Right renal cortex interstitium (tissue), 3 donors: ENCODE measurements around the gene C14orf119. TPM values are rescaled to one million over a fixed set of nuclear protein-coding genes. Genes with fewer than 3 reads are reported as not detected.

Experiments used
- DNase-seq, 3 donors: peaks; one replicate each; pipeline ENCODE4 v3.0.0-alpha.2; 2013; ENCODE audit warnings: low read depth in 3 of 3, low spot score in 2 of 3
- polyA plus RNA-seq, 3 donors: library from polyadenylated mRNA; unstranded; fragments of 120-200 nt; gene quantifications; one replicate each; pipeline ENCODE4 v1.2.1, GENCODE V29; 2013; ENCODE audit not compliant: insufficient read length in 3 of 3

Gene C14orf119
- polyA plus RNA-seq, 3 donors, result 90.1 to 102 (median 91.2) TPM

DNA sequence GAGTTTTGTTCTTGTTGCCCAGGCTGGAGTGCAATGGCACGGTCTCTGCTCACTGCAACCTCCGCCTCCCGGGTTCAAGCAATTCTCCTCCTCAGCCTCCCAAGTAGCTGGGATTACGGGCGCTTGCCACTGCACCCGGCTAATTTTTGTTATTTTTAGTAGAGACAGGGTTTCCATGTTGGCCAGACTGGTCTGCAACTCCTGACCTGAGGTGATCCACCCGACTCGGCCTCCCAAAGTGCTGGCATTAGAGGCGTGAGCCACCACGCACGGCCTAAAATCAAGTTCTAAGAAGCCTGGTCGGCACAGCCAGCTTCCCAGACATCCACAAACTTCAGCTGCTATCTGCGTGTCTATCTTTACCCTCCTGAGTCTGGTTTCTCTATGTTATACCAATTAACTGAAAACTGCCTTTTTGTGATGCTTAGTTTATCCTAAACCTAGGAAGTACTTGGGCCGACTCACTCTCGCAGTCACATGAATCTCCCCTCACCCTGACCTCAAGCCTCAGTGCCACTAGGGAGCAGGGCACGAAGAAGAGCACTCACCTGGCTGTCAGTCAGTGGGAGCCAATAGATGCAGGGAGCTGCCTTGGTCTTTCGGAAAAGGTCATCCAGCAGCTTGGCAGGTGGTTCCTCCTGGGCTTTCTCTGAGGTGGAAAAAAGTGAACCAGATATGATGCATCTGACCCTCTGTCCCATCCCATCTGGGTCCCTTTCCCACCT lies 34.6 kb upstream of the C14orf119 start:
- DNase-seq, result no peak

- DNase-seq, result no peak
Observed at GRCh38 chr14:23062002-23062401, 33.3 kb upstream of the C14orf119 start.

GRCh38 chr14:23063601-23064000 lies 31.7 kb upstream of the C14orf119 start:
- DNase-seq, result no peak

GRCh38 chr14:23066368-23066767 lies 28.9 kb upstream of the C14orf119 start:
- DNase-seq, result no peak

DNA sequence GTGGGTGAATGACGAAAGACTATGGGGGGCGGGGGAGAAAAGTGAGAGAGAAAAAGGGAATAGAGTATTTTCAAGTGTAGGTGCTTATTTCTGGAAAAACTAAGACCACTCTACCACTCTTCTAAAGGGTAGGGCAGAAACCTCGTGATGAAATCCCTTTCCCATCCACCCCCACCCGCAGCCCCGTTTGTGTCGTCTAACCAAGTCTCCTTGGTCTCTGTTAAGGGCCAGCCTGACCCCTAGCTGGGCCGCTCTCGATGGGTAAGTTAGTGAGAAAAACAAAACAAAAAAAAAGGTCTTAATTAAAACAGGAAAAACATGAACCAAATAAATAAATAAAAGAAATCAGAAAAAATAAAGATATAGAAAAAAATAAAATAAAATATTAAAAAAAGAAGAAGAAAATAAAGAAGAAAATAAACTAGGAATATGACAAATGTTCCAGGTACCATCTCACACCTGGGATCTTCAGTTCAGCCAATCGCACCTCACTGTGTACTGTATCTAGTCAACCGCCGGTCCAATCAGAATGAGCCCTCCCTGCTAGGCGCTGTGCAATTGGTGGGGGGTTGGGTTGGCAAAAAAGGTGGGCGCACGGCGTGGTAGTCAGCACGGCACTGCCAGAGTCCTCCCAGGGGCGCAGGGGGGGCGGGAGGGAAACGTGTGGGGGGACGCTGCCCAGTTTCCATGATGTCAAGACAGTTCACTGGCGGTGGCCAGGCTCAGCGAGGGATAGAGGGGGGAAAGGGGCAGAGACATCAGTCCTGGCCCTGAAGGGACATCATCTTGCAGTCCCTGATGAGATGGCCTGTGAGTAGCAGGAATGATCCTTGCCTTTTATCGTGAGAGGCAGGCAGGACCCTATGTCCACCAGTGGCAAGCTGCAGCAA lies 28.2 kb upstream of the C14orf119 start:
- DNase-seq, result no peak

GRCh38 chr14:23067847-23068788 lies 27.2 kb upstream of the C14orf119 start:
- DNase-seq, result no peak

DNA sequence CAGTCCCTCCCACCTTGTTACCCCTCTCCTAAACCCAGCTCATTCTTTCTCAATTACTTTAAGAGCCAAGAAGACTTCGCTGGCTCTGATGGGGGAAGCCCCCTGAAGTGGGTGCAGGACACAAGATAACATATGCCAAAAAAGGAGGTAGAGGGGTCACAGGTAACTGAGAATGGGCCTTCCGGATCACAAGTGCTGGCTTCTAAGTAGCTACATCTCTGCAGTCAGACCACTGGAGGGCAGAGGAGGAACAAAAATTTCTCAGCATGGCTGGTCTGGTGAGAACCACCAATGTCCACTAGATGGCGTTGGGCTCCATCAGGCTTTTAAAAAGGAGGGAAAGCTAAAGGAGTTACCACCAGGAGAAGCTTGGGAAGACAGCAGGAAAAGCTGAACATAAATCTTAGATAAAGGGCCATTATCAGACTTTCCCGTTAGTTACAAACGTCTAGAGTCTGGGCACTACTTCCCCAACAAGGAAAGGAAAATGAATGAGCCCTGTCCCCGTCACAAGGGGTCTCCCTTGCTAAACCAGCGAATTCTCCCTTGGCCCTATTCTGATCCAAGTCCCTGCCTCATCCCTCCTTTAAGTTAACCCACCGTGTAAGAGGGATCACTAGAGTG lies 26.4 kb upstream of the C14orf119 start:
- DNase-seq, result peak; percentile 84 to 89 (median 87)

DNA sequence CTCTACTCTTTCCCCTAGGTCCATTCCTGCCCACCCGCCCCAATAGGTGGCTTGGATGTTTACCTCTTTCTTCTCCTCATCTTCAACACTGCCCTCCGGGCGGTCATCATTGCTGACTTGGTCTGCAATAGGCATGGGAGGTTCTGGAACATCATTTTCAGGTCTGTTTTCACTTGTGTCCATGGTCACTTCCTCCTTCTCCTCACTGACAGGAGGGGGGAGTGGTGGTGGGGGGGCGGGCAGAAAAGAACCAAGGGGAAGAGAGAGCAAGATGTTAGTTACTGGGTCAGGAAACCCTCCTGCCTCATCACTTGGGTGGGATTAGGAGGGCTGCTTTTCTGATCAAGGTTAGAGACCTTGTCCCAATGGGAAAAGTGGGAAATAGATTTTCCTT lies 25.9 kb upstream of the C14orf119 start:
- no peak for DNase-seq

- no peak for DNase-seq
Observed at GRCh38 chr14:23070262-23071129, 24.8 kb upstream of the C14orf119 start.

DNA sequence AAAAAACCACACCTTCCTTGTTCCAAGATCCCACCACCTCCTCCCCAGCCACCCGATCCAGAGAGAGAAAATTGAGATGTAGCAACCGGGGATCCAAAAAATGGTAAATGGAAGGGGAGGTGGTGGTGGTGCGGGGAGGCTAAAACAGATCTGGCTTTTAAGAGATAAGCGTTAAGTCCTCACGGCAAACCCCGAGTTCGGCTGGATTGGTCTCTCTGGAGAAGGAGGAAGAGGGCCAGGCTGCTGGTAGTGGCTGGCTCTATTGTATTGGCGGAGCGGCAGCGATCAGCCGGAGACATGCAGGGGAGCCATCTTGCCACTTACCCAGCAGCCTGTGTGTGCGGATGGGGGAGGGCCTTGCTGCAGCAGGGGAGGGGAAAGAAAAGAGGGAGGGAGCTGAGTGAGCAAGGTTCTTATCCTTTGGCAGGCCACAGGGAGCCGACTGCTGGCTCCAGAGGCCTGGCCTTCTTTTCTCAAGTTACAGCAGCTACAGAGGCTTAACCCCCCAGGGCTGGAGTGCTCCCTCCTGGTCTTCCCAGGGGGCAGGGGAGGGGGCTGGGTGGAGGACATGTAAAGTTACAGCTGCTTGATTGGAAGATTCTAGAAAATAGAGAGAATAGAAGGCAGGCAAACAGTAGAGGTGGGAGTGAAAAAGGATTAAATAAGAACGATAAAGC lies 23.9 kb upstream of the C14orf119 start:
- peak; percentile 65 to 81 (median 80) for DNase-seq

DNA sequence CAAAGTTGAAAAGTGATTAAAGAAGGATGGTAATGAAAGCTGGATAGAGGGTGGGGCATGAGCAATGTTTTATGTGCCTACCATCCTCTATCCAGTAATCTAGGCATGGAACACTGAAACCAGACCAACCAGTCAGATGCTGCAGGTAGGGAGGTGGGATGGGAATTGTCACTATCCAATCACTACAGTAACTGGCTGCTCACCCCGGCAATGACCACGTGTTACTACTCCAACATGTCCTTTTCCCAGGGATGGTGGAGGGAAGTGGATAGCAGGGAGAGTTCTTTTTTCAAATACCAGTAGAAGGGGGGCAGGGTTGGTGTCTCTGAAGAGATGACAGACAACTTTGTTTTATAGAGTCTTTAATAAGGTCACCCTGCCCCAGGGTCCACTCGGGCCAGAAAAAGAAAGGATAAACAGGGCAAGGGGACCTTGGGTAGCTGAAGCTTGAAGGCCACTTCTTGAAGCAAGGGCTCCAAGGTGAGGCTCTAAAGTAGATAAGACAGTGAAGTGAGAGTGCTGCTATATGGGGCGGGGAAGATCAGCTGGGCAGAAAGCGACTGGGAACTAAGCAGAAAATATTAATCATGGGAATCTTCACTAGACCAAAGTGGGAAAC lies 23.3 kb upstream of the C14orf119 start:
- no peak for DNase-seq

- no peak for DNase-seq
Observed at GRCh38 chr14:23074906-23075305, 20.4 kb upstream of the C14orf119 start.

DNA sequence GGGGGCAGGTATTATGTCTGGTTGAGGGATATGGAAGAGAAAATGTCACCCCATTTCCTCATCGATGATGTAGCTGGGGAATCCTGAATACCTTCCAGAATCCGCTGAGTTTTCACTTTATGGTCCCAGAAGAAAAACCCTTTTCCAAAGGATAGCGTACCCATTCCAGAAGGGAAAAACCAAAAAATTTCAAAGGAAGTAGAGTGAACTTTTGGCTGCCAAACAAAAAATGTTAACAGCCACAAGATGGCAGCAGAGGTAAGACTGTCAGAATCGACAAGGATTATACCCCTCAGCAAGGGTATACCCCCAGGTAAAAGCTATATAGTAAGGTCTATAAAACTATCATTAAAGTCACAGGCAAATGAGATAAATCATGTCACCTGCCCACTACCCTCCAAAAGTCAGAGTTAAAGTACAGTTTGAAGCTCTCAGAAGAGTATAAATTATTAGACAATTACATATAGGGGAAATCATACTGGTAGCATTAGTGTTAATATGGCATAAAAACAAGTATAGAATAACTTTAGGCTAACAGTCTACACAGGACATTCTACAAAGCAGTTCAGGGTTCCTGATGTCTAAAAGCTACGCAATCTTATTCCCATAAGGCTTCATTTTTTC lies 18.4 kb upstream of the C14orf119 start:
- no peak for DNase-seq

- no peak for DNase-seq
Observed at GRCh38 chr14:23077962-23078361, 17.3 kb upstream of the C14orf119 start.

- no peak for DNase-seq
Observed at GRCh38 chr14:23078692-23079116, 16.6 kb upstream of the C14orf119 start.

- DNase-seq, result no peak
Observed at GRCh38 chr14:23079716-23080115, 15.6 kb upstream of the C14orf119 start.

- DNase-seq, result no peak
Observed at GRCh38 chr14:23080474-23080873, 14.8 kb upstream of the C14orf119 start.

DNA sequence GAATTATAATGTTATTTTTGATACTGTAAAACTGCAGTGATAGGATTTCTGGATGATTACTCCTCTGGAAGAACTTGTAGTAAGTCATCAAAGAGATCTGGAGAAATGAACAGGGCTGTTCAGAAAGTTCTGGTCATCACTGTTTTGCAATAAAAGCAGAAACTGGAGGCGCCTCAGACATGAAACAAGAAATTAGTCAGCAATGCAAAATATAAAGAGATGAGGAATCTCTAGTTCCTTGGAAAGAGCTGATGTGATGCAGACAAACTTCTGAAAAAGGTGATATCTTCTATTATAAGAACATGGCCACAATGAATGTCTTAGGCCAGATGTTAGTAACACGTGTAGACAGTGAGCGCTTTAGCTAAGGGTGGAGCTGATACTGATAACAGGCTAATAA lies 9.8 kb upstream of the C14orf119 start:
- DNase-seq, result no peak
